Measurements from ENCODE around the gene CHIC2.
A peak's percentile ranks its signal among the peaks of the same experiment; 100 is the strongest.

CHIC2 gene

DNA sequence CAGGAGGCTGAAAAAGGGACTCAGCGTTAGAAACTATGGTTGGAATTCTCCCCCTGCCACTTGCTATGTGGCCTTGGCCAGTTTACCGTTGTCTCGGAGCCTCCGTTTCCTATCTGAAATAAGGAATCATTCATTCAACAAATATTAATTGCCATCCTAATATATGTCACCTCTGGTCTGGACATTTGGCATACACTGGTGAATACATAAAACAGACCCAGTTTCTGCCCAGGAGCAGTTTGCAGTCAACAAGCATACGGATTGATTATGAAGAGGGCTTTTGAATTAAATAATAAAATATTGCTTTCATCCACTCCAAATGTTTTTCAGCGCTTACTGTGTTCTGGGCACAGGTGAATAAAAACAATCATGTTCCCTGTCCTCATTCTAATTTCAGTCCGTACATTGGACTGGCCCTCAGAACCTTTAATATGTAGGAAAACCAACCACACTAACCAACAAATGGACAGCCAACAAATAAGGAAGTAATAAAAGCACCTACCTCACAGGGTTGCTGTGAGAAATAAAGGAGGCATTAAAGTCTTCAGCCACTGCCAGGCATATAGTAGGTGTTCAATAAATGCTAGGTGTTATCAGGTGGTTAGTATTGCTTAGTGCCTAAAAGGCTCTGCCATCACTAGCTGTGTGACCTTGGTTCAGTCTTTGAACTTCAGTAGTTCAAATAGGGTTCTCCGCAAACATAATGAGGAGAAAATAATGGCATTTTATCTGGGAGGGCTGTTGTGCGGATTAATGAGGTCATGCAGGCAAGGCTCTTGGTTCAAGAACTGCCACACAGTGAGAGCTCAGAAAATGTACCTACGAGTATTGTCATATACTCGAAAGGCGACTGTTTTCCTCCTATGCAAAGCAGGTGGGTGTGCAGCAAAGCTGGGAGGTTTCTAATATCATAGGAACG, 28.3 kb upstream of the CHIC2 start:
- TF ChIP-seq, protein P1, sequence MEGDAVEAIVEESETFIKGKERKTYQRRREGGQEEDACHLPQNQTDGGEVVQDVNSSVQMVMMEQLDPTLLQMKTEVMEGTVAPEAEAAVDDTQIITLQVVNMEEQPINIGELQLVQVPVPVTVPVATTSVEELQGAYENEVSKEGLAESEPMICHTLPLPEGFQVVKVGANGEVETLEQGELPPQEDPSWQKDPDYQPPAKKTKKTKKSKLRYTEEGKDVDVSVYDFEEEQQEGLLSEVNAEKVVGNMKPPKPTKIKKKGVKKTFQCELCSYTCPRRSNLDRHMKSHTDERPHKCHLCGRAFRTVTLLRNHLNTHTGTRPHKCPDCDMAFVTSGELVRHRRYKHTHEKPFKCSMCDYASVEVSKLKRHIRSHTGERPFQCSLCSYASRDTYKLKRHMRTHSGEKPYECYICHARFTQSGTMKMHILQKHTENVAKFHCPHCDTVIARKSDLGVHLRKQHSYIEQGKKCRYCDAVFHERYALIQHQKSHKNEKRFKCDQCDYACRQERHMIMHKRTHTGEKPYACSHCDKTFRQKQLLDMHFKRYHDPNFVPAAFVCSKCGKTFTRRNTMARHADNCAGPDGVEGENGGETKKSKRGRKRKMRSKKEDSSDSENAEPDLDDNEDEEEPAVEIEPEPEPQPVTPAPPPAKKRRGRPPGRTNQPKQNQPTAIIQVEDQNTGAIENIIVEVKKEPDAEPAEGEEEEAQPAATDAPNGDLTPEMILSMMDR (IDR thresholded peaks at IDR 0.05; ENCODE audit: extremely low read depth, insufficient read depth, missing control alignments): no peak
- peak; percentile 23 for DNase-seq (ENCODE audit: low spot score)
- in situ Hi-C loops (cut with MboI; ENCODE audit: low pct_unique_long_range_greater_than_20kb, low sequenced_read_pairs, unreplicated experiment): no loop called here

DNA sequence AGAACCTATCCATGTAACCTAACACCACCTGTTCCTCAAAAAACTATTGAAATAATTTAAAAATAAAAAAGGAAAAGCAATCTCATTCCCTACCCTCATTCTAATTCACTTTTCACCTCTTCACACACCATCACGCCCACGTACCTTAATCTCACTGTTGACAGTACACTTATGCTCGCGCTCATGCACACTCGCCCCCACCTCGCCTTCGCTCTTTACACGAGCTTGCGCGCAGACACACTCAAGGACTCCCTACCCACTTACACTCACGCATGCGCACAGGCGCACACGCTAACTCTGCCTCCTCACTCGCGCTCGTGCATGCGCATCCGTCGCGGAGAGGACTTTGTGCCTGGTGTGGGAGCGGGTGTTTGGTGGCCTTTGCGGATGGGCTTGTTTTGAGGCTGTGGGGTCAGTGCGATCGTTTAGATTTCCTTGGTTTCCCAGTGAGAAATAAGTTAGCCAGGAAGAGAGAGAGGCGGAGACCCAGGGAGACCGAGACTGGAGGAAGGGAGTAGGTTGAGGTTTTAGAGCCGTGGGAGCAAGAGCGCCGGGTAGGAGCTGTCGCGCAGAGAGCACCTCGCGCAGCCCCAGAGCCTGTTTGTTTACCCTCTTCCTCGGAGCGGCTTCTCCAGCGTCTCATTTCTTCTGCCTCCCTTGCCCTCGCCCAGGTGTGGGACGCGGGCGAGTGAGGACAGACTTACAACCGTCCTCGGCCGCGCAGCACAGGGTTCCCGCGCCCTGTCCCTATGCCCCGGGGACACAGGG, 27.4 kb upstream of the CHIC2 start:
- peak; percentile 77 for DNase-seq (ENCODE audit: low spot score)
- in situ Hi-C loops (cut with MboI; ENCODE audit: low pct_unique_long_range_greater_than_20kb, low sequenced_read_pairs, unreplicated experiment): no loop called here
- TF ChIP-seq, protein P1 (IDR thresholded peaks at IDR 0.05; ENCODE audit: extremely low read depth, insufficient read depth, missing control alignments): no peak

DNA sequence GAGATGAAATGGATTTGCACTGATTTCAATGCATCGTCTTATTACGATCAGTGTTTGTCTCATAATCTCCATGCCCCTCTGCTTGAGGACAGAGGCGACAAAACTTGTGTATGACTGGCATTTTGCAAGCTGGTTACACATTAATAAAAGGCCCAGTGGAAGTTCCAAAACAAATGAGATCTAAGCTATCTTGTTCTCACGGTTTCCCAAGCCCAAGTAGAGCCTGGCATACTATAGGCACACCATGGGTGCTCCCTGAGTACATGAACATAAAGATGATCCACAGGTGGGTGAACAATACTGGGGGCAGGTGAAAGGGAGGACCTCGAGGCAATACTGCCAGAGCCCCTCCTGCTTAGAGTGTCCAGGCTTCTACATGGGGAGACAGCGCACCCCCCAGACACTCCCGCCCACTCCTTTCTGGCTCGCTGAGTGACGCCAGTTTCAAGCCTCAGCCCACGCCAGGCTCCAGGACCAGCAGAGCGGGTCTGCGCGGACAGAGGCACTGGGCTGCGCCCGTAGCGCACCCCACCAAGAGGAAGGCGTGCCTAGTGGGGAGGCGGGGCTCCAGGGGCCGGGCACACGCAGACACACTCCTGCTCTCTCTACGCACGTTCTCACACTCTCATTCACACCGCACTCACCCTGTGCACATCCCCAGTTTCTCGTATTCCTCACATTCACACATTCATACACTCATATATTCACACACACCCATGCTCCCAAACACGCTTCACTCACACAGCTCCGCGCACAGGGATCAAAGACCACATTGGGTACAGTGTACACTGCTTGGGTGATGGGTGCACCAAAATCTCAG, 26.6 kb upstream of the CHIC2 start:
- in situ Hi-C loops (cut with MboI; ENCODE audit: low pct_unique_long_range_greater_than_20kb, low sequenced_read_pairs, unreplicated experiment): no loop called here
- TF ChIP-seq, protein P1 (IDR thresholded peaks at IDR 0.05; ENCODE audit: extremely low read depth, insufficient read depth, missing control alignments): no peak
- peak; percentile 61 for DNase-seq (ENCODE audit: low spot score)

DNA sequence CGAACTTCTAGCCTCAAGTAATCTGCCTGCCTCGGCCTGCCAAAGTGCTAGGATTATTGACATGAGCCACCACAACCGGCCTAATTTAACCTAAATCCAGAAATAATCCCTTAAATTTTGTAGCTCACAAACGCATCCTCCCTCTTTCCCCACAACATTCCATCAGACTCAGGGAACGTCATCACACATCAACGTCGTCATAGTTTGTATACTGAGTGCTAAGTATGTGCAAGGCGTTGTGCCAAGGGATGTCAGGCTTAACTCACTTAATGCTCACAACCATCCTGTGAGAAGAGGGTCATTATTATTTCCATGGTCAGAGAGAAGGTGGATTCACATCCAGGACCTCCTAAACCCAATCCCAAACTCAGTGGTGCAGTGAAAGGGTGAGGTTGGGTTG, 26.0 kb upstream of the CHIC2 start:
- DNase-seq (ENCODE audit: low spot score): no peak
- in situ Hi-C loops (cut with MboI; ENCODE audit: low pct_unique_long_range_greater_than_20kb, low sequenced_read_pairs, unreplicated experiment): no loop called here
- TF ChIP-seq, protein P1 (IDR thresholded peaks at IDR 0.05; ENCODE audit: extremely low read depth, insufficient read depth, missing control alignments): no peak

DNA sequence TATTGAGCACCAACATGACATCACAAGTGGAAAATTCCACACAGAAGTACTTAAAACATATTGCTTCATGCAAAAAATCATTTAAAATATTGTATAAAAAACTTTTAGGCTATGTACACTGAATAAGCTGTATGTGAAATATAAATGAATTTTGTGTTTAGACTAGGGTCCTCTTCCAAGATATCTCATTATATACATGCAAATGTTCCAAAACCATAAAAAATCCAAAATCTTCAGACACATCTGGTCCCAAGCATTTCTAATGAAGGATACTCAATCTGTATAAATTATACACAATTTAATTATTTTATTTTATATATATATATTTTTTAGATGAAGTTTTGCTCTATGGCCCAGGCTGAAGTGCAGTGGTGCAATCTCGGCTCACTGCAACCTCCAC, 25.5 kb upstream of the CHIC2 start:
- no peak for DNase-seq (ENCODE audit: low spot score)
- TF ChIP-seq, protein P1 (IDR thresholded peaks at IDR 0.05; ENCODE audit: extremely low read depth, insufficient read depth, missing control alignments): no peak
- in situ Hi-C loops (cut with MboI; ENCODE audit: low pct_unique_long_range_greater_than_20kb, low sequenced_read_pairs, unreplicated experiment): no loop called here

DNA sequence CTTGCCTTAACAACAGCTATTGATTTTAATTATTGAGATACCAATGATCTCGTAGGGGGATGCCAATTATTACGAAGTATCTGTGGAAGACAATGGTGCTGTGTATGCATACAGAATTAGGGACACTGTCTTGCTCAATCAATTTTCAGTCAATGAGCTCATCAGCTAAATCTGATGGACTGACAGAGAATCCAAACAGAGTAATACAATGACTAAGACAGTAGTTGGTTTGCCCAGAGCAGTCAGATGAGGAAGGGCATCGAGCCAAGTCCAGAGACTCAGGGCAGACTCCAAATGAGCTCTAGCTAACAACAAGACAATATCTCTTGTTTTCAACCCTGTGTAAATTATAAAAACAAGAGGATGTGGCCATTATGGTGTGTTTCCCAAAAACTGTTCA, 20.9 kb upstream of the CHIC2 start:
- in situ Hi-C loops (cut with MboI; ENCODE audit: low pct_unique_long_range_greater_than_20kb, low sequenced_read_pairs, unreplicated experiment): no loop called here
- TF ChIP-seq, protein P1 (IDR thresholded peaks at IDR 0.05; ENCODE audit: extremely low read depth, insufficient read depth, missing control alignments): no peak
- DNase-seq (ENCODE audit: low spot score): no peak
